MV-4-11 (cell line): ENCODE results near the gene ADAMTSL2.
A peak's percentile ranks its signal among the peaks of the same experiment; 100 is the strongest.

Source experiments
- DNase-seq: peaks from one replicate; lab custom pipeline; 2025; lab: John Stamatoyannopoulos, UW

Gene ADAMTSL2

GRCh38 chr9:133534346-133535291 is at the start of gene ADAMTSL2:
TSS of gene ADAMTSL2 (plus strand) at chr9:133534704. CDS start at chr9:133536713, 2,009 bp downstream.
- peak; percentile 15 for DNase-seq

- peak; percentile 64 for DNase-seq
Measured at GRCh38 chr9:133485531-133486260, 48.8 kb upstream of the ADAMTSL2 start.

- DNase-seq: no peak
Measured at GRCh38 chr9:133487331-133487725, 47.2 kb upstream of the ADAMTSL2 start.

GRCh38 chr9:133488686-133489252 is 45.7 kb upstream of the ADAMTSL2 start:
- DNase-seq: no peak

- no peak for DNase-seq
Measured at GRCh38 chr9:133489253-133490190, 45.0 kb upstream of the ADAMTSL2 start.

- no peak for DNase-seq
Measured at GRCh38 chr9:133490201-133490681, 44.3 kb upstream of the ADAMTSL2 start.

GRCh38 chr9:133490865-133491655 is 43.4 kb upstream of the ADAMTSL2 start:
- no peak for DNase-seq

- no peak for DNase-seq
Measured at GRCh38 chr9:133491656-133491925, 42.9 kb upstream of the ADAMTSL2 start.

GRCh38 chr9:133492061-133493021 is 42.2 kb upstream of the ADAMTSL2 start:
- no peak for DNase-seq

GRCh38 chr9:133493428-133493827 is 41.1 kb upstream of the ADAMTSL2 start:
- no peak for DNase-seq

- DNase-seq: no peak
Measured at GRCh38 chr9:133493845-133494540, 40.5 kb upstream of the ADAMTSL2 start.

- no peak for DNase-seq
Measured at GRCh38 chr9:133494636-133495326, 39.7 kb upstream of the ADAMTSL2 start.

- no peak for DNase-seq
Measured at GRCh38 chr9:133495327-133496293, 38.9 kb upstream of the ADAMTSL2 start.

GRCh38 chr9:133496861-133497842 is 37.4 kb upstream of the ADAMTSL2 start:
- no peak for DNase-seq

- no peak for DNase-seq
Measured at GRCh38 chr9:133499132-133499891, 35.2 kb upstream of the ADAMTSL2 start.
